GM19193 (cell line): ENCODE results near the gene RWDD3.

Experiments
- POLR2A ChIP-seq: IDR thresholded peaks from 4 replicates; pipeline ENCODE4 v1.6.1; 2011; ENCODE audit not compliant: insufficient read depth, insufficient read length; ENCODE audit errors: extremely low read depth

RWDD3 gene

DNA sequence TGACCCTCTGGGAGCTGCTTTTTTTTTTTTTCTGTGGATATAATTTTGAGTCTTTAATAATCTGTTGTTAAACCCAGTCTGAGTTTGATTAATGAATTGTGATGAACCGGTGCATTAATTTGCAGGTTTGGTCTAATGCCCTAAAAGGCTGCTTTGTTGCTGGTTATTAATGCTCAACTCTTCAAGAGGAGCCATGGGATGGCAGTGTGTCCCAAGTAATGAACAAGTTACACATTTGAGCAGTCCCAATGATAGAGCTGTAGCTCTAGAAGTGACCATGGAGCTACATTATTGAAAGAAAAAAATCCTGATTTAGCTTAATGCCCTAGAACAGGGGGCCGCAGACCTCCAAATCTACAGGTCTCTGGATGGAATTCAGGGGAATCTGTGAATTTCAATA, 53.1 kb downstream of the RWDD3 start:
- no peak for TF ChIP-seq POLR2A

DNA sequence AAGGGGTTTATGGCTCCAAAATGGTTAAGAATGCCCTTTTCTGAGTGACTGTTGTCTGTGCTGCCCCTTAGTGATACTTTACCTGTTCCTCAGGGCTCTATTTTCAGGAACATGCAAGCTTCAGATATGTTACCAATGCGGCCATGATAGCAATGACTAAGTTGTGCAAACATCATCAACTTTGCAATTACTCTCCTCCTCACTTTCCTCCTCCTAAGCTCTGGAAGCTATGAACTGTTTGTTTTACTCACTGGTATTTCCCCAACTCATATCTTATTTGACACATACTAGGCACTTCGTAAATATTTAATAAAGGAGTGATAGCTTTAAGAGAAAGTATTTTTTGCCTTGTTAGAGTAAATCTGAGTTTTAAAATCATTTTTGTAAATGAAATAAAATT, 53.8 kb downstream of the RWDD3 start:
- no peak for TF ChIP-seq POLR2A
